Activated CD4-positive, alpha-beta T cell treated with anti-CD3 and anti-CD28 coated beads, Interleukin-2, amount 50 U/mL, for 4 hours (primary cell): Measurements from ENCODE around the gene FAR1.

Experiments used
- DNase-seq, 2 experiments: peaks; one replicate each; pipeline ENCODE4 v3.0.0-alpha.2; 2020

The FAR1 gene

GRCh38 chr11:13672576-13673210, 4.2 kb downstream of the FAR1 start:
- DNase-seq = no peak

DNA sequence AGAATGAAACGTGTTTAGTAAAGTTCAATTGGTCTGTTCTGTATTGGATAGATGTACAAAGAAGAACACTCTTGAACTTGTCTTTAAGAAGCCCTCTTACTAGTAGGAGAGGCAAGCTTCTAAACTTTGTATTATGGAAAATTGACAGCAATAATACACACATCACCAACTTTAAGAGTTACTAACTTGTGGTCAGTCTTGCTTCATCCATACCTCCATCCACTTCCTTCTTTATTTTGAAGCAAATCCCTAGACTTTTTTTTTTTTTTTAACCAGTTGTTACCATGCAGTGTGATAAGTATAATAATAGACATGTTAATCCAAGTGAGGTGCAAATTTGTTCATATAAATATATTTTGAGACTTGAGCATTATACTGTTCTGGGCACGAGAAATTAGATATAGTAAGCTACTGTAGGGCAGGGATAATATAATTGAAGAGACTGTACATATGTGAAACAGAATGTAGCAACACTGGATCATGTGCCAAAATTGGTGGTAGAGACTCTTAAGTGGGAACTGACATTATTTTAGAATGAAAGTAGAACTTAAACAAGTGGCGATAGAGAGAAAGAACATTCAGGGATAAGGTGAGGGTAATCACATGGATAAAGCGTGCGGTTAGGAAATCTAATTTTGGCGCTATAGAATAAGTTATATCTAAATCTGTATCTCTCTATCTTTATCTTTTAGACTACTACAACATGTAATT, 6.5 kb downstream of the FAR1 start:
- no peak for DNase-seq

DNA sequence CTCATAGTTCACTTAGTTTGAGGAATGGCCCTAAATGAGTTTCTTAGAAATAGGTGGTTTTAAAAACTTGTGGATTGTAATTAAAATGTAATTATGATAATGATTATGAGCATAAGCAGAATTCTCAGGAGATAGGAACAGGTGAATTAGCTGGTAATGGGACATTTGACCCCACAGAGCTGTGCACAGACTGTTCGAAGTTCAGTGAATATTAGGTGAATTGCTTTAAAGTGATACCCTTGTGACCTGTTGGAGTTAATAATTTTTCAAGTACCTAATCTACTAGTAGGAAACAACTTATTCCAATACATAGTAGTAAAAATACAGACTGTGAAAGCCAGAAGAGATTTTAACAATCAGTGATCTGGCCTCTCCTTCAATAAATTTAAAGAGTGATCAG, 8.1 kb downstream of the FAR1 start:
- DNase-seq = no peak

- no peak for DNase-seq
These were observed 11.3 kb downstream of the FAR1 start for GRCh38 chr11:13679768-13680167.

DNA sequence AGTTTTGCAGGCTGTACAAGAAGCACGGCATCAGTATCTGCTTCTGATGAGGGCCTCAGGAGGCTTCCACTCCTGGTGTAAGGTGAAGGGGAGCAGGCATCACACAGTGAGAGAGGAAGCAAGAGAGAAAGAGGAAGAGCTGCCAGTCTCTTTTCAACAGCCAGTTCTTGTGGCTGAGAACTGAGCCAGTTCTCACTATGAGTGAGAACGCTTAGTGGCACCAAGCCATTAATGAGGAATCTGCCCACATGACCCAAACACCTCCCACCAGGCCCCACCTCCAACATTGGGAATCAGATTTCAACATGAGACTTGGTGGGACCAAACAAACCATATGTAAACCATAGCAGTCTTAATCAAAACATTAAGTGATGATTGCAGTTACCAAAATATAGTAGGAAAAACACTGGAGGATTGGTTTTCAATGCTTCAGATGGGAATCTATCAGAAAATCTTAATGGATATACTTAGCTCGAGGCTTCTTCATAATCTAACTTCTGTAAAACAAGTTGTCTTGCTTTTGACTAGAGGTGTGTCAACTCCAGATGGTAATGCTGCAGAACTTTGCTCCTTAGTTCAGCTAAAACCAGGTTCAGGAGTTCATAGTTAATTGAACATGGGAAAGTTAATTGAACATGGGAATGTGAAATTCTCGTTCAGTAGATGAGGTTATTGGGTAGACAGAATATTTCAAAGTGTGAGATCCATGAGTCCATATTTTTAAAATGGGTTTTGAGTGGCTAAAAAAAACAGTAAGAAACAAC, 12.2 kb downstream of the FAR1 start:
- DNase-seq = no peak

DNA sequence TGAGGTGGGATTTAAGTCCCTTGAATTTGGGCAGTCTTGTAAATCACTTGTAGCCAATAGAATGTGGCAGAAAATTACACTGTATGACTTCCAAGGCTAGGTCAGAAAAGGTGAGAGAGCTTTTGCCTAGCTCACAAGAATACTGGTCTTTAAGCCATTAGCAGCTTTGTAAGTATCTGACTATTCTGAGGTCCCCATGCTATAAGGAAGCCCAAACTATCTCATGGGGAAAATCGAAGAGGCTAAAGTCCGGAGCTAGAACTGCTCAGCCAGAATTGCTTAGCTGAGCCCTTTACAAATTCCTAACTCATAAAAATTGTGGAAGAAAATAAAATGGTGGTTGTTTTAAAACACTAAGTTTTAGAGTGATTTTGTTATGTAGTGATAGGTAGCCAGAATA, 13.0 kb downstream of the FAR1 start:
- DNase-seq = no peak

DNA sequence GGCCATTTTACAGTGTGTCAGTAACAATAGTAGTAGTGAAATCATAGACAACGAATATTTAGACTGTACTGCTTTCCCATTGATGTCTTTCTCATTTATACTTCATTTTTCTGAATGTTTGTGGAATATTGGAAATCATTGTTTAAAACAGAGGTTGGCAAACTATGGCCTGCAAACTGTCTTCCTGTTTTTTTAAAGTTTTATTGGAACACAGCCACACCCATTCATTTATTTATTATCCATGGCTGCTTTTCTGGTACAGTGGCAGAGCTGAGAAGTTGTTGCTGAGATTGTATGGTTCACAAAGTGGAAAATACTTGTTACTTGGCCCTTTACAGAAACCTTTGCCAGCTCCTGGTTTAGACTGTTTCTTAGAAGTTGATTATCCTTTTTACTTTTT, 13.7 kb downstream of the FAR1 start:
- DNase-seq = no peak

GRCh38 chr11:13685461-13686108, 17.1 kb downstream of the FAR1 start:
- DNase-seq = no peak

GRCh38 chr11:13686776-13687175, 18.3 kb downstream of the FAR1 start:
- DNase-seq = no peak

- no peak for DNase-seq
These were observed 18.8 kb downstream of the FAR1 start for GRCh38 chr11:13687271-13687670.

DNA sequence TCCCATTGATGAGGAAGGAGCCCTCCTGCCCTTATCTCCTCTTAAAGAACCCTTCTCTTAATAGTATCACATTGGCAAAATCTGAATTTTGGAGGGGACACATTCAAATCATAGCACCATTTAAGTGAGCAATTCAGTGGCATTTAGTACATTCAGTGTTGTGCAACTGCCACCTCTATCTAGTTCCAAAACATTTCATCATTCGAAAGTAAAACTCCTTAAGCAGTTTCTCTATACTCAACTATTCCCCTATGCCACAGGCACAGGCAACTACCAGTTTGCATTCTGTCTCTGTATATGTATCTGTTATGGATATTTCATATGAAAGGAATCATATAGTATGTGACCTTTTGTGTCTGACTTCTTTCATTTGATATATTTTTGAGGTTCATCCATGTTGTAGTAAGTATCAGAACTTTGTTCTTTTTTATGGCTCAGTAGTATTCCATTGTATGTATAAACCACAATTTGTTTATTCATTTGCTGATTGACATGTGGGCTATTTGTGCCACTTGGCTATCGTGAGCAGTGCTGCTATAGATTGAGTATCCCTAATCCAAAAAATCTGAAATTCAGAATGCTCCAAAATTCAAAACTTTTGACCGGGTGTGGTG, 22.9 kb downstream of the FAR1 start:
- DNase-seq = no peak

- no peak for DNase-seq
These were observed 23.7 kb downstream of the FAR1 start for GRCh38 chr11:13692172-13692571.

DNA sequence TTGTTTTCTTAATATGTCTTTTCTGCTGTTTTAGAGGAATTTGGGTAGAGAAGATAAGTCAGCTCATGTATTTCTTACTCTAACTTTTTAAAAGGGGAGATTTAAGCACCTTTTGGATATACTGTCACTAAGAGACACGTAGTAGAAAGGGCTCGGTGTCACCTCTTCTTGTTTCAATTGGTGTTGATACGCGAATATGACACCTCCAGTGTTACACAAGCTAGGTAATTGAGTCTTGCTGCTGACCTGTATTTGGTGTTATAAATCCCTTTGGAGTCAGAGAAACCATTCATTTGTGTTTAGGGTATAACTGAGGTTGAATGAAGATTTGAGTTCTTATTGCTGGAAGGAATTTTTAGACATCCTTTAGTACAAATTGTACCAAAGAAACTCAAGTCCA, 25.6 kb downstream of the FAR1 start:
- DNase-seq = no peak

DNA sequence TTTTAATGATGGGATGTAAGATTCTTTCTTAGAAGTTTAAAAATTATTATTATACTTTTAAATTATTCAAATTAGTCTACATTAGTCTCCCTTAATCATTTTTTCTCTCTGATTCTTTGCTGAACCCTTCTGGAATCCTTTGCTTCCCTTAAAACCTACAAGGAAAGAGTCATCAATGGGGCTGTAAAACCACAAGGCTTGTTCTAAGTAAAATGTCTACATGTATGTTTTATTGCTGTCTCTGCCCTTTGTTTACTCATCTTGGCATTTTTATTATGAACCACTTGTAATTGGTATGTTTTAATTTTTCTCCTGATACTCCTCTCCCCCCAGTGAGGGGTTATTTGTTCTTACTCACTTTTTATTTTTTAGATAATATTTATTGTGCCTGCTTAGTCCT, 27.4 kb downstream of the FAR1 start:
- DNase-seq = no peak

- DNase-seq = no peak
These were observed 29.2 kb downstream of the FAR1 start for GRCh38 chr11:13697710-13698109.

DNA sequence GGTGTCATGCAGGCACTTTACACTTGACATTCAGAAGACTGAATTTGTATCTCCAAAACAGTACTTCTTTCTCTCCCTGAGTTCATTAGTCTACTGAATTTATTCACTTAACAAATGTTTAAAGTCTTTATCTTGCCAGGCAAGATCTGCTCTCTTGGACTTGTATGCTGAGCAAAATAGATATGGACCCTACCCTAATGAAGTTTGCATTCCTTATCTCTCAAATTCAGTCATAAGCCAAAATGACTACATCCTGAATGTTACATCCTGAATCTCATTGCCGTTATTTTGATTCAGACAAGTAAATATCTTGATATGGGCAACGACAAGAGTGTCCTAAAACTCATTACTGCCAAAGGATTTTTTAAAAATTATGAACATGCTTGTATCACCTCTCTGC, 29.7 kb downstream of the FAR1 start:
- no peak for DNase-seq

GRCh38 chr11:13699041-13699440, 30.6 kb downstream of the FAR1 start:
- no peak for DNase-seq

- DNase-seq = no peak
These were observed 31.4 kb downstream of the FAR1 start for GRCh38 chr11:13699870-13700269.

DNA sequence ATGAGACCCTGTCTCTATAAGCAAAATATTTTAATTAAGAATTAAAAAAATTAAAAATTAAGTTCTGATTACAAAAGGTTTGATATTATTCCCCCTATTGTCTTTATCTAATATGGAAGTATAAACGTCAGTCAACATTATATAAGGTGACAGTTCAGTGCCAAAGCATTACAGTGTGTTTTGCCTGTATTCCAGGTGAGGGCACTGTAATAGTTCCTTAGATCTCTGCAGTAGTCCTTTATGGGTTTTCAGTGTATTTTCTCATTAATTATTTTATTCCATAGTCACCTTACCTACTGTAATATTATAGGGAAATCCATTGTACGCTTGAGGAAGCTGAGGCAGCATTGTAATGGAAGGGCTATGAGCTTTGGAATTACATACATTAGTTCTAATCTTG, 33.0 kb downstream of the FAR1 start:
- no peak for DNase-seq

DNA sequence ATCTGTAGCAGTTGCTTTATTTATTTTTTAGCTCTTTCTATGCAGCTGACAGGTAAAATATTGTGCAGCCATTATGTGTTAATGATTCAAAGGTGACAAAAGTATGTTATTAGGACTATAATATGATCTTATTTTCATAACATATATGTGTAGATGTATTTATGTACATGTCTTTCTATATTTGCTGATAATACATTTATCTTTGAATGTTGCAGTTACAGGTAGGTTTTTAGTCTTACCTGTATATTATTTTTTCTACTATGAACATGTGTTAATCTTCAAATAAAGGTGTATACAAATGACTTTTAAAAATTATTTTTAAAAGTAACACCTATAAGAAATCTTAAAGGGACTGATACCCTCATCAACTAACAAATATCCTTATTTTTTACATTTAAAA, 33.6 kb downstream of the FAR1 start:
- no peak for DNase-seq

DNA sequence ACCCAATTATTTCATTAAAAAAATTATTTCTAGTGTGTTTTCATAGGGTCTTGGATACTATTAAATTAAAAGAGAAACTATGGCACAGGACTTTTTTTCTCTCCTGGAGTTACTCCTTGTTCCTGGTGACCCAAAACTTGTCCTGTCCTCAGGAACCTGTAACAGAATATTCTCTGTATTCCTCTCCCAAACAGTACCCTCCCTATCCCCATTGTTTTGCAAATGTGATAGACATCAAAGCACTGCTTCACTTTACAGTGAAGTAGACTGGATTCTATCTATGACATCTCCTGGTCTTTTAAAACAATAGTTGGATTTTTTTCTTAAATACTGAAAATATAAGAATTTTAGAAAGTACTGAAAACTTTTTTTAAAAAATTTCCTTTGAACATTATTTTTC, 37.2 kb downstream of the FAR1 start:
- no peak for DNase-seq

GRCh38 chr11:13713982-13714381, 45.5 kb downstream of the FAR1 start:
- no peak for DNase-seq

DNA sequence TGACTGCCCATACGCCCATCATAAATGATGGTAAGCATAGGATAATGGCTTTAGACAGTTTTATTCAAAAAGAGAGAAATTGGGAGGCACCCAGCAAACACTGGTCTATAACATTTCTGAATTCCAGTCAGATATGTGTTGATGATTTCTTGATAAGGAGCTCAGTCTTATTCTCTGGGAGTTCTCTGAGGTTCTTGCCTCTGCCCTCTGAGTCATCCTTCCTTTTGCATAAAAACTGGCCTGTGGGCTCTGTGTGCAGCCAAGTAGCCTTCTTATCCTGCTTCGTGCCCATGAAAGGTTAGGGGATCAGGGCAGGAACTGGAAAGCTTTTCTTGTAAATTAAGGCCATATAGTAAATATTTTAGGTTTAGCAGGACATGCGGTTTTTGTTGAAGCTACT, 48.9 kb downstream of the FAR1 start:
- DNase-seq = no peak
